Uterus (tissue), 4 donors: Measurements from ENCODE around the gene NTRK2. TPM values are rescaled to one million over a fixed set of nuclear protein-coding genes. Genes with fewer than 3 reads are reported as not detected.

ENCODE experiments used
- DNase-seq, 2 donors: peaks; one replicate each; pipeline ENCODE4 v3.0.0-alpha.2; 2019 to 2020
- H3K27ac ChIP-seq, 2 donors: fragments of 200-600 bp; sonication (generic); 1 replicate in 1 of 2; 2 replicates in 1 of 2; pipeline ENCODE4 v1.5.1; 2016 to 2018
- H3K27me3 ChIP-seq, 2 donors: fragments of 200-600 bp; sonication (generic); one replicate each; pipeline ENCODE4 v1.5.1; 2018 to 2019; ENCODE audit warnings: control low read depth in 1 of 2
- H3K36me3 ChIP-seq, 2 donors: fragments of 200-600 bp; sonication (generic); one replicate each; pipeline ENCODE4 v1.5.1; 2019; ENCODE audit warnings: control low read depth in 1 of 2
- H3K4me1 ChIP-seq, 2 donors: fragments of 200-600 bp; sonication (generic); one replicate each; pipeline ENCODE4 v1.5.1; 2018 to 2019; ENCODE audit warnings: control low read depth in 1 of 2
- H3K4me3 ChIP-seq, 2 donors: fragments of 200-600 bp; sonication (generic); 1 replicate in 1 of 2; 2 replicates in 1 of 2; pipeline ENCODE4 v1.5.1; 2018 to 2019; ENCODE audit warnings: mild to moderate bottlenecking in 1 of 2
- H3K9me3 ChIP-seq, 2 donors: fragments of 200-600 bp; sonication (generic); one replicate each; pipeline ENCODE4 v1.5.1; 2019; ENCODE audit warnings: control low read depth in 1 of 2
- POLR2A ChIP-seq, 2 donors: fragments of 450-650 bp; IDR thresholded peaks; one replicate each; pipeline ENCODE4 v1.6.1; 2016; ENCODE audit warnings: antibody characterized with exemption in 2 of 2, mild to moderate bottlenecking in 1 of 2, moderate library complexity in 1 of 2
- intact Hi-C: fragments of 100-400 bp; cut with DNase I; formaldehyde crosslinking; loops from one replicate; pipeline ENCODE4 v1.15.1; 2023; ENCODE audit warnings: low total_unique reads
- total RNA-seq, 4 donors: library from RNA; depleted of rRNA in 3 of 4; stranded (reverse); fragments of >200 nt in 3 of 4; gene quantifications; one replicate each; pipeline versions ENCODE4 v1.1.0 to v1.2.4, GENCODE V29; 2014 to 2023
- TF ChIP-seq, protein P1 (sequence below), 4 experiments: fragments of 200-600 bp in 2 of 4; fragments of 450-650 bp in 2 of 4; sonication (generic) in 2 of 4; IDR thresholded peaks; one replicate each; pipeline ENCODE4 v1.5.1; 2016 to 2019; ENCODE audit warnings: antibody characterized with exemption in 4 of 4, mild to moderate bottlenecking in 2 of 4, moderate library complexity in 1 of 4
- donor health status: DM: yes; HTN: yes; CAD: no.

Gene NTRK2
- total RNA-seq, 4 donors from 2014 or later: 6.5 to 23.2 (median 12.5) TPM

DNA sequence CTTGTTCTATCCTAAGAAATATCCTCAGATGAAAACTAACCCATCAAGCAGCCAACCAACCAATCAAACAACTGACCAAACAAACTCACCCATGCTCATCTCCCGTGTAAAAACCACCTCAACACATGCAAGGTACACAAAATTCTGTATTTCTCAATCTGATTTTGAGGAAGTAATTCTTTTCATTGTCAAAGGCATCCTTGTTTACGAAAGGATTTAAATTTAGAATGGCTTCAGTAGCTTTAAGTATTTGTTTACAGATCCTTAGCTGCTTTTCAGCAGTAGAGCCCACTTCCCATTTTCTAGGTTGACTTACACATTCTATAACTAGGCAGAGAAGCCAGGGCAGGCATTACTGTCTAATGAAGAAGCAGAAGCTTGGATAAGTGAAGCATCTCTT, 78.6 kb downstream of the NTRK2 start:
- H3K27ac ChIP-seq: no peak overlapping the region
- no peak for TF ChIP-seq POLR2A (IDR thresholded peaks at IDR 0.05)
- TF ChIP-seq, protein P1, sequence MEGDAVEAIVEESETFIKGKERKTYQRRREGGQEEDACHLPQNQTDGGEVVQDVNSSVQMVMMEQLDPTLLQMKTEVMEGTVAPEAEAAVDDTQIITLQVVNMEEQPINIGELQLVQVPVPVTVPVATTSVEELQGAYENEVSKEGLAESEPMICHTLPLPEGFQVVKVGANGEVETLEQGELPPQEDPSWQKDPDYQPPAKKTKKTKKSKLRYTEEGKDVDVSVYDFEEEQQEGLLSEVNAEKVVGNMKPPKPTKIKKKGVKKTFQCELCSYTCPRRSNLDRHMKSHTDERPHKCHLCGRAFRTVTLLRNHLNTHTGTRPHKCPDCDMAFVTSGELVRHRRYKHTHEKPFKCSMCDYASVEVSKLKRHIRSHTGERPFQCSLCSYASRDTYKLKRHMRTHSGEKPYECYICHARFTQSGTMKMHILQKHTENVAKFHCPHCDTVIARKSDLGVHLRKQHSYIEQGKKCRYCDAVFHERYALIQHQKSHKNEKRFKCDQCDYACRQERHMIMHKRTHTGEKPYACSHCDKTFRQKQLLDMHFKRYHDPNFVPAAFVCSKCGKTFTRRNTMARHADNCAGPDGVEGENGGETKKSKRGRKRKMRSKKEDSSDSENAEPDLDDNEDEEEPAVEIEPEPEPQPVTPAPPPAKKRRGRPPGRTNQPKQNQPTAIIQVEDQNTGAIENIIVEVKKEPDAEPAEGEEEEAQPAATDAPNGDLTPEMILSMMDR (IDR thresholded peaks at IDR 0.05): no peak
- H3K27me3 ChIP-seq: no peaks in the 10 kb centered on the region
- no peaks in the 10 kb centered on the region for H3K36me3 ChIP-seq
- H3K4me1 ChIP-seq: no peaks in the 10 kb centered on the region
- intact Hi-C loops: no loop called here
- no peak overlapping the region for H3K4me3 ChIP-seq
- no peaks in the 10 kb centered on the region for H3K9me3 ChIP-seq
- DNase-seq: no peak

DNA sequence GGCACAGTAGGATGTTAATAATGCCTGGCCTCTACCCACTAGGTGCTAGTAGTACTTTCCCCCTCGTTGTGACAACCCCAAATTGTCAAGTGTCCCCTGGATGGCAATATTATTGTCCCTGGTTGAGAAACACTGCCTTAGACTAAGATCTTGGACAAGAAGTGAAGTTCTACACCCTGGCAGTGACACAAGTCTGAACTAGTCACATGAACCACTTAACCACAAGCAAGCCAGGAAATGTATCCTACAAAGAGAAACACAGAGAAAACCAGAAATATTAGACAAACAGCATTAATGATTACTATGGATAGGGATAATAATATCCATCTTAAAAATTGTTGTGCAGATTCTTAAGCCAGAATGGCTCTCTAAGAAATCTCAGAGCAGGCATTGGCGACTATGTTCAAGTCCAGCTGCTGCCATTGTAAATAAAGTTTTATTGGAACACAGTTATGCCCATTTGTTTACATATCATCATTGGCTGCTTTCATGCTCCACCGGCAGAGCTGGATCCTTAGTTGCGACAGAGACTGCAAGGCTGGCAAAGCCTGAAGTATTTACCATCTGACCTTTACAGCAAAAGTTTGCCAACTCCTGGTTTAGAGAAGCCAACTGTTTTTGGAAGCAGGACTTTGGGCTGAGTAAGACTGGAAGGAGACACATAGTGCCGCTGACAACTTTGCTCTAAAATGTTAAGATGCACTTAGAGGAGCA, 80.8 kb downstream of the NTRK2 start:
- H3K4me3 ChIP-seq: no peak overlapping the region
- H3K27ac ChIP-seq: no peak overlapping the region
- intact Hi-C loops: no loop called here
- H3K4me1 ChIP-seq: no peaks in the 10 kb centered on the region
- H3K27me3 ChIP-seq: no peaks in the 10 kb centered on the region
- H3K9me3 ChIP-seq: no peaks in the 10 kb centered on the region
- no peaks in the 10 kb centered on the region for H3K36me3 ChIP-seq
- TF ChIP-seq, protein P1 (IDR thresholded peaks at IDR 0.05): no peak
- TF ChIP-seq POLR2A (IDR thresholded peaks at IDR 0.05): no peak
- DNase-seq: no peak

DNA sequence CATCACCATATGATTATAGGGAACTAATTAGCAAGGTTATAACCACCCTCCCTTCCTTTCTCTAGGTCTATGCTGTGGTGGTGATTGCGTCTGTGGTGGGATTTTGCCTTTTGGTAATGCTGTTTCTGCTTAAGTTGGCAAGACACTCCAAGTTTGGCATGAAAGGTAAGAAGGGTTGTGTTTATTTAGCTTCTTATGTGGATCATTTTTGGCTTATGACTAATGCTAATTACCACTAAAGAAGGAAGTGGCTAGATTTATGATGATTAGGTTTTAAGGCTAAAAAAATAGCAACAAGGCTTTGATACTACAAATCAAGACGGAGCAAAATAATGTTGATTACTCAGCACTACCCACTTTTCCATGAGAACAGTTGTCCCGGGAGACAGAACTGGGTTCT, 82.4 kb downstream of the NTRK2 start:
- Histone ChIP-seq H3K4me1 (no peaks in the 10 kb centered on the region), H3K27me3 (no peaks in the 10 kb centered on the region), H3K4me3 (no peak overlapping the region), H3K27ac (no peak overlapping the region), H3K9me3 (no peaks in the 10 kb centered on the region), H3K36me3 (no peaks in the 10 kb centered on the region)
- DNase-seq: no peak
- TF ChIP-seq POLR2A (IDR thresholded peaks at IDR 0.05): no peak
- TF ChIP-seq, protein P1 (IDR thresholded peaks at IDR 0.05): no peak
- intact Hi-C loops: no loop called here

DNA sequence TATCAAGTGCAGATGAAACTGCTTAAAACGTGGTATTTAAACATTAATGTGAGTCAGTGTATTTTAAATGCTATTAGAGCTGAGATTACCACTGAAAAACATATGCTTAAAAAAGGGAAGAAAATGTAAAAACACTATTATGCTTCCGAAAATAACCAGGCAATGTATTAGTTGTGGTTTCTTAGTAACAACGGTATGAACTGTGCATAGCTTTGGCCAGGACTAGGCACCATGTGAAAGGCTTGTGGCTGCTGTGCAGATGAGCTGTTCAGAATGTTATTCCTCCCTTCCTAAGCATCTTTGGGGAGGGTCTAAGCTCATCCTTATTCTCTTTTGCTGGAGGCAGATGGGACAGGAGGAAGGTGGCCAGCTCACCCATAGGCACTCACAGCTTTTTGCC, 84.9 kb downstream of the NTRK2 start:
- intact Hi-C loops: no loop called here
- H3K4me3 ChIP-seq: no peak overlapping the region
- no peak for TF ChIP-seq POLR2A (IDR thresholded peaks at IDR 0.05)
- TF ChIP-seq, protein P1 (IDR thresholded peaks at IDR 0.05): no peak
- no peaks in the 10 kb centered on the region for H3K4me1 ChIP-seq
- no peaks in the 10 kb centered on the region for H3K27me3 ChIP-seq
- no peak for DNase-seq
- H3K9me3 ChIP-seq: no peaks in the 10 kb centered on the region
- H3K27ac ChIP-seq: no peak overlapping the region
- H3K36me3 ChIP-seq: no peaks in the 10 kb centered on the region

DNA sequence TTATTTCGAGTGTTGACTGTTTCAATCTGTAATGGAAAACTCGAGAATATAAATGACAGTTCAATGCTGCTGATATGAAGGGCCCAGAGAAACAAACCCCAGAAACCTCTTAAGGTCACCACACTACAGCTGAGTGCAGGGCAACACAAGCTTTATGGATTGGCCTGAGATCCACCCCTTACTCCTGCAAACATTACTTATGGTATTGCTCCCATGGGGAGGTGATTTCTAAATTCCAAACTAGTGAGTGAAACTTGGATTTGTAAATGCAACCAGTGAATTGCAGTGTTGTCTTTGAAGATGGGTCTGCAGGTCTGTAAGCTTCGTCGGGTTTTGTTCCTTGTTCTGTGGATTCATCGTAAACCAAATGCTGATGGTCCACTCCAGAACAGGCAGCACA, 85.4 kb downstream of the NTRK2 start:
- no peaks in the 10 kb centered on the region for H3K9me3 ChIP-seq
- TF ChIP-seq POLR2A (IDR thresholded peaks at IDR 0.05): no peak
- TF ChIP-seq, protein P1 (IDR thresholded peaks at IDR 0.05): no peak
- intact Hi-C loops: no loop called here
- no peaks in the 10 kb centered on the region for H3K36me3 ChIP-seq
- DNase-seq: no peak
- no peak overlapping the region for H3K4me3 ChIP-seq
- H3K27me3 ChIP-seq: no peaks in the 10 kb centered on the region
- H3K4me1 ChIP-seq: no peaks in the 10 kb centered on the region
- H3K27ac ChIP-seq: no peak overlapping the region
